Sigmoid colon (tissue), 7 donors: ENCODE data around the gene PIWIL1. TPM values are rescaled to one million over a fixed set of nuclear protein-coding genes. Genes with fewer than 3 reads are reported as not detected.

Experiments
- DNase-seq: peaks from one replicate; pipeline ENCODE4 v3.0.0-alpha.2; 2019
- H3K27ac ChIP-seq, 4 donors: fragments of 200-600 bp; sonication (generic); one replicate each; pipeline ENCODE4 v1.5.1; 2016 to 2019; ENCODE audit warnings: mild to moderate bottlenecking in 1 of 4
- H3K27me3 ChIP-seq, 3 donors: fragments of 200-600 bp; sonication (generic); one replicate each; pipeline ENCODE4 v1.5.1; 2019; ENCODE audit warnings: mild to moderate bottlenecking in 1 of 3
- H3K36me3 ChIP-seq, 4 donors: fragments of 200-600 bp; sonication (generic); one replicate each; pipeline ENCODE4 v1.5.1; 2016 to 2019
- H3K4me1 ChIP-seq, 4 donors: fragments of 200-600 bp; sonication (generic); one replicate each; pipeline ENCODE4 v1.5.1; 2017 to 2019
- H3K4me3 ChIP-seq, 4 donors: fragments of 200-600 bp; sonication (generic); one replicate each; pipeline ENCODE4 v1.5.1; 2017 to 2019; ENCODE audit warnings: mild to moderate bottlenecking in 2 of 4, moderate library complexity in 1 of 4
- H3K9me3 ChIP-seq, 4 donors: fragments of 200-600 bp in 3 of 4; sonication (generic) in 3 of 4; one replicate each; pipeline versions ENCODE4 v1.5.1 to v1.6.1; 2013 to 2019
- CTCF ChIP-seq, 4 experiments: fragments of 450-650 bp in 3 of 4; fragments of 200-600 bp in 1 of 4; IDR thresholded peaks; one replicate each; pipeline ENCODE4 v1.5.1; 2016 to 2019; ENCODE audit warnings: antibody characterized with exemption in 4 of 4, mild to moderate bottlenecking in 3 of 4, moderate library complexity in 2 of 4
- EP300 ChIP-seq, 4 donors: sonication (generic); formaldehyde crosslinking; IDR thresholded peaks; one replicate each; pipeline ENCODE4 v1.6.1; 2017; ENCODE audit warnings: antibody characterized with exemption in 4 of 4
- POLR2A ChIP-seq, 2 donors: fragments of 450-650 bp; IDR thresholded peaks; one replicate each; pipeline ENCODE4 v1.6.1; 2016; ENCODE audit warnings: antibody characterized with exemption in 2 of 2, mild to moderate bottlenecking in 2 of 2, moderate library complexity in 2 of 2
- POLR2AphosphoS5 ChIP-seq, 4 donors: sonication (generic); formaldehyde crosslinking; IDR thresholded peaks; one replicate each; pipeline ENCODE4 v1.6.1; 2017; ENCODE audit warnings: antibody characterized with exemption in 4 of 4
- WGBS, 2 donors: extraction: QIAGEN DNeasy Blood & Tissue Kit; methylation state at CpG; one replicate each; pipeline ENCODE4 v1.1.7; 2013; 5-methylcytosine and 5-hydroxymethylcytosine counted together
- intact Hi-C: fragments of 100-400 bp; cut with DNase I; formaldehyde crosslinking; loops from one replicate; pipeline ENCODE4 v1.15.1; 2023
- polyA plus RNA-seq, 3 donors: library from polyadenylated mRNA; stranded (reverse); fragments of 200-250 nt; gene quantifications; one replicate each; pipeline ENCODE4 v1.2.3, GENCODE V29; 2013
- total RNA-seq, 4 donors: library from RNA; depleted of rRNA; stranded (reverse); fragments of >200 nt; gene quantifications; one replicate each; pipeline ENCODE4 v1.1.0, GENCODE V29; 2016
- donor health status: healthy with polysubstance abuse.
- donor health status: Bipolar disorder and iron deficiency.
- donor health status: healthy.

The PIWIL1 gene
- total and polyA plus RNA-seq, 7 donors, result not detected

GRCh38 chr12:130366159-130366558 is 28.5 kb downstream of the PIWIL1 start:
- Histone ChIP-seq H3K9me3 (no peaks in the 10 kb centered on the region), H3K27me3 (peaks cover 0 to 2% (median 0%) of the 10 kb centered on the region in 3 donors), H3K36me3 (no peaks in the 10 kb centered on the region), H3K27ac (no peak overlapping the region), H3K4me1 (no peaks in the 10 kb centered on the region), H3K4me3 (no peak overlapping the region)
- DNase-seq, result no peak
- 73 to 79% methylated on average over 7 of the region's 7 CpGs for WGBS, 2 donors
- TF ChIP-seq POLR2A (IDR thresholded peaks at IDR 0.05) (no peak), POLR2AphosphoS5 (IDR thresholded peaks at IDR 0.05) (no peak), CTCF (IDR thresholded peaks at IDR 0.05) (no peak), EP300 (IDR thresholded peaks at IDR 0.05) (no peak)
- intact Hi-C loops, result no loop called here

GRCh38 chr12:130367003-130367402 is 29.3 kb downstream of the PIWIL1 start:
- WGBS, 2 donors, result 79 to 85% methylated on average over 2 of the region's 2 CpGs
- Histone ChIP-seq H3K4me1 (no peaks in the 10 kb centered on the region), H3K4me3 (no peak overlapping the region), H3K27me3 (peaks cover 0 to 2% (median 0%) of the 10 kb centered on the region in 3 donors), H3K9me3 (no peaks in the 10 kb centered on the region), H3K36me3 (no peaks in the 10 kb centered on the region), H3K27ac (no peak overlapping the region)
- DNase-seq, result no peak
- intact Hi-C loops, result no loop called here
- TF ChIP-seq EP300 (IDR thresholded peaks at IDR 0.05), result no peak
- TF ChIP-seq CTCF (IDR thresholded peaks at IDR 0.05), result no peak
- TF ChIP-seq POLR2A (IDR thresholded peaks at IDR 0.05), result no peak

GRCh38 chr12:130367523-130367922 is 29.8 kb downstream of the PIWIL1 start:
- peaks cover 0 to 2% (median 0%) of the 10 kb centered on the region in 3 donors for H3K27me3 ChIP-seq
- no peak overlapping the region for H3K27ac ChIP-seq
- intact Hi-C loops, result no loop called here
- WGBS, 2 donors, result 92 to 95% methylated on average over 13 of the region's 13 CpGs
- no peak overlapping the region for H3K4me3 ChIP-seq
- no peaks in the 10 kb centered on the region for H3K4me1 ChIP-seq
- no peaks in the 10 kb centered on the region for H3K36me3 ChIP-seq
- no peaks in the 10 kb centered on the region for H3K9me3 ChIP-seq
- no peak for DNase-seq
- TF ChIP-seq POLR2A (IDR thresholded peaks at IDR 0.05) (no peak), POLR2AphosphoS5 (IDR thresholded peaks at IDR 0.05) (no peak), EP300 (IDR thresholded peaks at IDR 0.05) (no peak), CTCF (IDR thresholded peaks at IDR 0.05) (no peak)

- no peak for DNase-seq
These were observed 32.1 kb downstream of the PIWIL1 start for GRCh38 chr12:130369816-130370215.

More at GRCh38 chr12:130369816-130370215, 32.1 kb downstream of the PIWIL1 start:
- 85 to 87% methylated on average over 4 of the region's 4 CpGs for WGBS, 2 donors
- Histone ChIP-seq H3K4me3 (no peak overlapping the region), H3K4me1 (no peaks in the 10 kb centered on the region), H3K9me3 (no peaks in the 10 kb centered on the region), H3K36me3 (no peaks in the 10 kb centered on the region), H3K27me3 (peaks cover 0 to 10% (median 2%) of the 10 kb centered on the region in 3 donors), H3K27ac (no peak overlapping the region)
- TF ChIP-seq POLR2AphosphoS5 (IDR thresholded peaks at IDR 0.05), result no peak
- no peak for TF ChIP-seq POLR2A (IDR thresholded peaks at IDR 0.05)
- TF ChIP-seq CTCF (IDR thresholded peaks at IDR 0.05), result no peak
- TF ChIP-seq EP300 (IDR thresholded peaks at IDR 0.05), result no peak
- intact Hi-C loops, result no loop called here
